HepG2 (cell line): ENCODE measurements around the gene COBLL1. TPM values are rescaled to one million over a fixed set of nuclear protein-coding genes. Genes with fewer than 3 reads are reported as not detected.

Source experiments
- ATAC-seq: fragments of 200-7000 bp; cut with Tn5 transposase; 3 replicates; pipeline ENCODE4 v1.9.1; 2020; ENCODE audit warnings: mild to moderate bottlenecking, moderate library complexity
- BruUV-seq: library from RNA; stranded (reverse); fragments of 400-500 nt; replicated peaks from 2 replicates; lab custom pipeline; 2021; lab: Mats Ljungman, UMichigan
- CTCF ChIA-PET: fragments of 300-600 bp; formaldehyde crosslinking; extraction: SDS; loops from one replicate; lab custom pipeline; 2021; ENCODE audit warnings: low total read pairs, inconsistent platforms, low intra/inter-chr PET ratio; lab: Yijun Ruan, JAX
- POLR2A ChIA-PET: fragments of 350-600 bp; sonication (Branson Sonifier 250); formaldehyde crosslinking; loops from one replicate; lab custom pipeline; 2020; ENCODE audit warnings: antibody characterized with exemption, inconsistent platforms; lab: Yijun Ruan, JAX
- DNase-seq: peaks from one replicate; pipeline ENCODE4 v3.0.0-alpha.2; 2015; ENCODE audit warnings: low spot score
- FAIRE-seq: peaks from 3 replicates; lab custom pipeline; 2011; peaks lifted over from hg19 to GRCh38; lab: Jason Lieb, UNC
- H2AFZ ChIP-seq: one replicate; pipeline ENCODE4 v1.6.1; 2011; ENCODE audit warnings: low read length, inconsistent platforms
- H3K27ac ChIP-seq: fragments of 300-600 bp; 3 replicates; pipeline ENCODE4 v1.8.0; 2011; ENCODE audit warnings: mixed run types, mild to moderate bottlenecking, mixed read lengths, low read length, inconsistent platforms; ENCODE audit not compliant: insufficient read depth; ENCODE audit errors: extremely low read length
- H3K27me3 ChIP-seq, 2 experiments: fragments of 200-600 bp in 1 of 2; 2 replicates in 1 of 2; 3 replicates in 1 of 2; pipeline versions ENCODE4 v1.6.0 to v1.8.0; 2011; ENCODE audit warnings: low read length in 2 of 2, mild to moderate bottlenecking in 2 of 2, moderate library complexity in 2 of 2, inconsistent platforms in 1 of 2; ENCODE audit not compliant: insufficient read depth in 2 of 2, control insufficient read depth in 1 of 2
- H3K36me3 ChIP-seq, 2 experiments: fragments of 200-600 bp in 1 of 2; replicated peaks in 1 of 2; 2 replicates in 1 of 2; 3 replicates in 1 of 2; pipeline versions ENCODE4 v1.5.1 to v1.8.0; 2011; ENCODE audit warnings: low read length in 2 of 2, inconsistent platforms in 1 of 2; ENCODE audit not compliant: insufficient read depth in 2 of 2, control insufficient read depth in 1 of 2
- H3K4me1 ChIP-seq: 2 replicates; pipeline ENCODE4 v1.5.1; 2012; ENCODE audit warnings: low read length, inconsistent platforms; ENCODE audit not compliant: insufficient read depth
- H3K4me2 ChIP-seq: 2 replicates; pipeline ENCODE4 v1.6.0; 2011; ENCODE audit warnings: low read depth, low read length, inconsistent platforms
- H3K4me3 ChIP-seq, 3 experiments: fragments of 200-600 bp in 1 of 3; sonication (generic), shearing (Covaris generic) in 1 of 3; replicated peaks in 1 of 3; 2 replicates each; pipeline ENCODE4 v1.5.1; 2011 to 2016; ENCODE audit warnings: low read length in 3 of 3, inconsistent platforms in 2 of 3, low read depth in 2 of 3, mild to moderate bottlenecking in 2 of 3, control low read depth in 1 of 3, mixed read lengths in 1 of 3; ENCODE audit not compliant: insufficient read depth in 1 of 3
- H3K79me2 ChIP-seq: one replicate; pipeline ENCODE4 v1.6.1; 2011; ENCODE audit warnings: low read length, inconsistent platforms; ENCODE audit not compliant: insufficient read depth
- H3K9ac ChIP-seq: 2 replicates; pipeline ENCODE4 v1.6.0; 2011; ENCODE audit warnings: mild to moderate bottlenecking, low read depth, low read length, inconsistent platforms; ENCODE audit not compliant: insufficient read depth
- H3K9me3 ChIP-seq: 2 replicates; pipeline ENCODE4 v1.5.1; 2012; ENCODE audit warnings: mild to moderate bottlenecking, low read length
- H4K20me1 ChIP-seq: 2 replicates; pipeline ENCODE4 v1.6.0; 2011; ENCODE audit warnings: inconsistent platforms, mild to moderate bottlenecking, low read length, moderate library complexity; ENCODE audit not compliant: insufficient read depth
- BORCS8-MEF2B ChIP-seq: sonication (generic); formaldehyde crosslinking; IDR thresholded peaks from 2 replicates; pipeline ENCODE4 v1.8.0; 2022; ENCODE audit warnings: mild to moderate bottlenecking, missing genetic modification reagents
- CHCHD3 ChIP-seq: sonication (generic); formaldehyde crosslinking; IDR thresholded peaks from 2 replicates; pipeline ENCODE4 v1.8.0; 2022; ENCODE audit warnings: mild to moderate bottlenecking, missing genetic modification reagents, moderate library complexity
- FOXA3 ChIP-seq: IDR thresholded peaks from 2 replicates; pipeline ENCODE4 v1.6.1; 2016; ENCODE audit warnings: missing genetic modification reagents, missing compliant biosample characterization
- ISL2 ChIP-seq: sonication (generic); formaldehyde crosslinking; IDR thresholded peaks from 2 replicates; pipeline ENCODE4 v1.5.0; 2020; ENCODE audit warnings: missing genetic modification reagents
- MAFF ChIP-seq: IDR thresholded peaks from 2 replicates; pipeline ENCODE4 v1.6.1; 2011; ENCODE audit warnings: low read depth, low read length, improper control_type of control experiment
- MXI1 ChIP-seq: IDR thresholded peaks from 3 replicates; pipeline ENCODE4 v1.6.1; 2012; ENCODE audit warnings: low read depth, low read length, inconsistent platforms, borderline replicate concordance
- NFRKB ChIP-seq: fragments of 450-650 bp; IDR thresholded peaks from 2 replicates; pipeline ENCODE4 v1.6.1; 2017
- ZBTB3 ChIP-seq: sonication (generic); formaldehyde crosslinking; IDR thresholded peaks from 2 replicates; pipeline ENCODE4 v1.4.0; 2020; ENCODE audit warnings: low read depth, mild to moderate bottlenecking, moderate library complexity, missing genetic modification reagents, borderline replicate concordance
- ZNF652 ChIP-seq: IDR thresholded peaks from 2 replicates; pipeline ENCODE4 v1.6.1; 2016; ENCODE audit warnings: low read depth, borderline replicate concordance
- ZNF891 ChIP-seq: sonication (generic); formaldehyde crosslinking; IDR thresholded peaks from 2 replicates; pipeline ENCODE4 v1.5.0; 2020; ENCODE audit warnings: mild to moderate bottlenecking, missing genetic modification reagents
- ZSCAN12 ChIP-seq: sonication (generic); formaldehyde crosslinking; IDR thresholded peaks from 2 replicates; pipeline ENCODE4 v1.9.0; 2021; ENCODE audit warnings: mild to moderate bottlenecking, missing genetic modification reagents
- WGBS: methylation state at CpG from one replicate; pipeline ENCODE4 v1.1.6; 2017; ENCODE audit warnings: low lambda C conversion rate; 5-methylcytosine and 5-hydroxymethylcytosine counted together
- in situ Hi-C: cut with HindIII; loops from 2 replicates; pipeline ENCODE4 v1.10.0; 2017; ENCODE audit warnings: low pct_unique_long_range_greater_than_20kb; ENCODE audit not compliant: extremely low pct_ligation_motif_present
- intact Hi-C: fragments of 100-400 bp; cut with micrococcal nuclease; formaldehyde crosslinking; loops from one replicate; pipeline ENCODE4 v1.10.0; 2022; ENCODE audit not compliant: unreplicated experiment
- polyA plus RNA-seq, 8 experiments: library from polyadenylated mRNA; depleted of rRNA in 3 of 8; stranded (reverse) in 7 of 8; unstranded in 1 of 8; fragments of >200 nt; fragmentation: Illumina TruSeq in 4 of 8; extraction: Trizol in 4 of 8; gene quantifications; 2 replicates each; pipeline versions ENCODE4 v1.2.1 to v1.2.3, GENCODE V29; 2011 to 2016; ENCODE audit warnings: low read depth in 4 of 8, missing spikeins in 1 of 8, mixed read lengths in 1 of 8; ENCODE audit not compliant: insufficient read depth in 1 of 8
- total RNA-seq, 5 experiments: library from RNA; depleted of rRNA; stranded (reverse); fragments of >200 nt; fragmentation: Illumina TruSeq; extraction: Trizol; gene quantifications; 2 replicates each; pipeline ENCODE4 v1.2.3, GENCODE V29; 2016; ENCODE audit warnings: low read depth in 1 of 5
- TF ChIP-seq, protein P1 (sequence below): sonication (generic); formaldehyde crosslinking; IDR thresholded peaks from 2 replicates; pipeline ENCODE4 v1.4.0; 2020; ENCODE audit warnings: missing genetic modification reagents

The COBLL1 gene
- total and polyA plus RNA-seq, 2 of the 13 experiments (the other 11 are each of a cell fraction or from before 2014, with no cell fraction given): 32.6 to 86.8 TPM

DNA sequence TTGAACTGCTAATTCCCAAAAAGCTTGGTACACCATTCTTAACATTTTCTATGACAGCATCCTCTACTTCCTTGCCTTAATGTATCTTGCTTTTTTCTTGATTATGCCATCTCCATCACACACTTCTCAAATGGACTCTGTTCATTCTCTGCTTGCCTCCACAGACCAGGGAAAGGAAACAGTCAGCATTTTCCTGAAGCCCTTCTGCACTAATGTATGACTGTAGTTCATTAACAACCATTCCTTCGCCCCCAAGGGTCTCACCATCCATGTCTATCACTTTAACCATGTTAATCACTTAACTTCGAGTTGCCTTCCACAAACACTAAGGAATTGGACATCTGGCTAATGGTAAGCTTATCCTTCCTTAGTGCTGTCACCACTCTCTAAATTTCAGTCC, 54.8 kb downstream of the COBLL1 start (continued):
- no peak for TF ChIP-seq ZNF891 (CRISPR knock-in tag)
- peak; percentile 64 for TF ChIP-seq MAFF
- no peak for TF ChIP-seq ISL2 (CRISPR knock-in tag)
- no peak for TF ChIP-seq NFRKB
- TF ChIP-seq CHCHD3 (CRISPR knock-in tag): no peak
- TF ChIP-seq ZBTB3 (CRISPR knock-in tag): no peak
- TF ChIP-seq ZSCAN12 (CRISPR knock-in tag): no peak
- TF ChIP-seq, all 625 proteins: peak for 3

DNA sequence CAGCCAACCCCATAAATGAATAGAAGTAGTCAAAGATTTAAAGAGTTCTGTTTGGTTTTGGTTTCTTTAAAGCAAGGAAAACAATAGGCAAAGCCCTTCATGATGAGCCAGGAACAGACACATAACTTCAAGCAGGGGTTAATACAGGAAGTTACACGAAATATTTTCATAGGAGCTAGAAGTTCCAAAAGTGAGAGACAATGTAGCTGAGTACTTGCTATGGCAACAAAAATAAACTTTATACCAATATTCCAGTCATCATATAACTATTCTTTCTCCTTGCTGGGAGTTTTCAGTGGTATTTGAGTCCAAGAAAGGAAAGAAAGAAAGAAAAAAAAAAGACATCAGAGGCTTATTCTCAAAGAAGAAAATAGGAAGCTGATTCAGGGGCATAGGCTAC, 56.2 kb downstream of the COBLL1 start:
- Histone ChIP-seq H3K4me2 (no peak overlapping the region), H4K20me1 (no peaks in the 10 kb centered on the region), H2AFZ (no peak overlapping the region), H3K4me3 (no peak overlapping the region), H3K27ac (no peak overlapping the region), H3K36me3 (peaks cover 2 to 6% of the 10 kb centered on the region in 2 experiments; a peak in 3 of 5 replicates), H3K4me1 (peaks cover 14% of the 10 kb centered on the region), H3K79me2 (peaks cover 87% of the 10 kb centered on the region), H3K9ac (no peak overlapping the region), H3K9me3 (no peaks in the 10 kb centered on the region), H3K27me3 (no peaks in the 10 kb centered on the region)
- WGBS: 93% methylated on average over 1 of the region's 1 CpG
- CTCF ChIA-PET: no interaction called here
- in situ Hi-C loops (no loop called here), intact Hi-C loops (no loop called here)
- no TSS peak for BruUV-seq
- FAIRE-seq (no peak), ATAC-seq (no peak), DNase-seq (no peak)
- POLR2A ChIA-PET: no interaction called here
- TF ChIP-seq FOXA3 (CRISPR knock-in tag): no peak
- TF ChIP-seq BORCS8-MEF2B (CRISPR knock-in tag): no peak
- 0 out of 2 replicates have a peak, but pooled peaks have one; percentile 9 for TF ChIP-seq ZNF652 (CRISPR knock-in tag)
- TF ChIP-seq MXI1: no peak
- TF ChIP-seq, protein P1, sequence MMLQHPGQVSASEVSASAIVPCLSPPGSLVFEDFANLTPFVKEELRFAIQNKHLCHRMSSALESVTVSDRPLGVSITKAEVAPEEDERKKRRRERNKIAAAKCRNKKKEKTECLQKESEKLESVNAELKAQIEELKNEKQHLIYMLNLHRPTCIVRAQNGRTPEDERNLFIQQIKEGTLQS (CRISPR knock-in tag): no peak
